Lung (tissue), 12 donors: ENCODE measurements around the gene TYRP1. TPM values are rescaled to one million over a fixed set of nuclear protein-coding genes. Genes with fewer than 3 reads are reported as not detected.
"Not testable (repeated sequence)": the region's sequence is repeated elsewhere in the genome, so short reads cannot be mapped to it uniquely, and the experiment has no call there.

Experiments
- ATAC-seq: fragments of 200-7000 bp; cut with Tn5 transposase; one replicate; pipeline ENCODE4 v1.9.1; 2020; ENCODE audit warnings: moderate number of reproducible peaks; ENCODE audit not compliant: insufficient read depth, low FRiP score
- DNase-seq, 3 donors: peaks; one replicate each; pipeline ENCODE4 v3.0.0-alpha.2; 2013 to 2017
- H3K27ac ChIP-seq, 2 donors: one replicate each; pipeline ENCODE4 v1.5.1; 2013; ENCODE audit warnings: mild to moderate bottlenecking in 2 of 2, moderate library complexity in 2 of 2, control low read depth in 1 of 2, inconsistent platforms in 1 of 2, low read depth in 1 of 2, low read length in 1 of 2
- H3K27me3 ChIP-seq, 3 donors: one replicate each; pipeline ENCODE4 v1.5.1; 2013; ENCODE audit warnings: low read length in 2 of 3; ENCODE audit not compliant: control insufficient read depth in 3 of 3, insufficient read depth in 3 of 3
- H3K36me3 ChIP-seq, 4 donors: one replicate each; pipeline ENCODE4 v1.5.1; 2013; ENCODE audit warnings: low read length in 4 of 4, mild to moderate bottlenecking in 1 of 4, moderate library complexity in 1 of 4; ENCODE audit not compliant: control insufficient read depth in 4 of 4, insufficient read depth in 4 of 4
- H3K4me1 ChIP-seq, 5 donors: one replicate each; pipeline ENCODE4 v1.5.1; 2013; ENCODE audit warnings: low read length in 5 of 5, mild to moderate bottlenecking in 2 of 5, moderate library complexity in 1 of 5; ENCODE audit not compliant: control insufficient read depth in 5 of 5, insufficient read depth in 5 of 5
- H3K4me3 ChIP-seq: one replicate; pipeline ENCODE4 v1.5.1; 2013; ENCODE audit warnings: mild to moderate bottlenecking, control low read depth, moderate library complexity
- H3K9ac ChIP-seq, 2 donors: one replicate each; pipeline ENCODE4 v1.5.1; 2013; ENCODE audit warnings: low read length in 2 of 2, control low read depth in 1 of 2; ENCODE audit not compliant: insufficient read depth in 1 of 2
- H3K9me3 ChIP-seq, 4 donors: one replicate each; pipeline ENCODE4 v1.5.1; 2013; ENCODE audit warnings: low read length in 3 of 4, mild to moderate bottlenecking in 1 of 4, moderate library complexity in 1 of 4; ENCODE audit not compliant: control insufficient read depth in 4 of 4, insufficient read depth in 3 of 4
- WGBS, 2 donors: extraction: QIAGEN DNeasy Blood & Tissue Kit; methylation state at CpG; one replicate each; pipeline ENCODE4 v1.1.7; 2013; 5-methylcytosine and 5-hydroxymethylcytosine counted together
- polyA plus RNA-seq, 2 donors: library from polyadenylated mRNA; stranded (reverse); fragments of 200-250 nt; gene quantifications; one replicate each; pipeline ENCODE4 v1.2.1, GENCODE V29; 2013
- total RNA-seq, 2 donors: library from RNA; depleted of rRNA in 1 of 2; stranded (reverse); fragments of >200 nt in 1 of 2; gene quantifications; one replicate each; pipeline ENCODE4 v1.2.1, GENCODE V29; 2014 to 2021
- TF ChIP-seq, protein P1 (sequence below): IDR thresholded peaks from 2 replicates; pipeline ENCODE4 v1.5.1; 2012; ENCODE audit warnings: mild to moderate bottlenecking; ENCODE audit errors: control extremely low read depth, extremely low read depth
- donor health status: control.
- donor health status: control.
- donor health status: Bipolar disorder and iron deficiency.
- donor health status: healthy.
- donor health status: DM: yes; HTN: yes; CAD: no.

Gene TYRP1
- total and polyA plus RNA-seq, 4 donors, result 0.59 to 5.1 (median 1.3) TPM

GRCh38 chr9:12667892-12668291 is 25.3 kb upstream of the TYRP1 start:
- H3K36me3 ChIP-seq, result no peaks in the 10 kb centered on the region
- H3K4me3 ChIP-seq, result no peak overlapping the region
- 93% methylated on average over 3 of the region's 3 CpGs for WGBS, 2 donors
- TF ChIP-seq, protein P1, sequence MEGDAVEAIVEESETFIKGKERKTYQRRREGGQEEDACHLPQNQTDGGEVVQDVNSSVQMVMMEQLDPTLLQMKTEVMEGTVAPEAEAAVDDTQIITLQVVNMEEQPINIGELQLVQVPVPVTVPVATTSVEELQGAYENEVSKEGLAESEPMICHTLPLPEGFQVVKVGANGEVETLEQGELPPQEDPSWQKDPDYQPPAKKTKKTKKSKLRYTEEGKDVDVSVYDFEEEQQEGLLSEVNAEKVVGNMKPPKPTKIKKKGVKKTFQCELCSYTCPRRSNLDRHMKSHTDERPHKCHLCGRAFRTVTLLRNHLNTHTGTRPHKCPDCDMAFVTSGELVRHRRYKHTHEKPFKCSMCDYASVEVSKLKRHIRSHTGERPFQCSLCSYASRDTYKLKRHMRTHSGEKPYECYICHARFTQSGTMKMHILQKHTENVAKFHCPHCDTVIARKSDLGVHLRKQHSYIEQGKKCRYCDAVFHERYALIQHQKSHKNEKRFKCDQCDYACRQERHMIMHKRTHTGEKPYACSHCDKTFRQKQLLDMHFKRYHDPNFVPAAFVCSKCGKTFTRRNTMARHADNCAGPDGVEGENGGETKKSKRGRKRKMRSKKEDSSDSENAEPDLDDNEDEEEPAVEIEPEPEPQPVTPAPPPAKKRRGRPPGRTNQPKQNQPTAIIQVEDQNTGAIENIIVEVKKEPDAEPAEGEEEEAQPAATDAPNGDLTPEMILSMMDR, result no peak
- no peaks in the 10 kb centered on the region for H3K27me3 ChIP-seq
- no peaks in the 10 kb centered on the region for H3K4me1 ChIP-seq
- no peak overlapping the region for H3K9ac ChIP-seq
- ATAC-seq (no peak), DNase-seq (no peak)
- H3K9me3 ChIP-seq, result no peaks in the 10 kb centered on the region
- no peak overlapping the region for H3K27ac ChIP-seq

GRCh38 chr9:12670006-12670405 is 23.2 kb upstream of the TYRP1 start:
- no peaks in the 10 kb centered on the region for H3K4me1 ChIP-seq
- H3K9me3 ChIP-seq, result no peaks in the 10 kb centered on the region
- H3K9ac ChIP-seq, result no peak overlapping the region
- no peak for ATAC-seq
- no peaks in the 10 kb centered on the region for H3K36me3 ChIP-seq
- TF ChIP-seq, protein P1, result no peak
- H3K27ac ChIP-seq, result no peak overlapping the region
- WGBS, 2 donors, result 79 to 86% methylated on average over 2 of the region's 2 CpGs
- DNase-seq, result no peak
- H3K27me3 ChIP-seq, result no peaks in the 10 kb centered on the region
- no peak overlapping the region for H3K4me3 ChIP-seq

DNA sequence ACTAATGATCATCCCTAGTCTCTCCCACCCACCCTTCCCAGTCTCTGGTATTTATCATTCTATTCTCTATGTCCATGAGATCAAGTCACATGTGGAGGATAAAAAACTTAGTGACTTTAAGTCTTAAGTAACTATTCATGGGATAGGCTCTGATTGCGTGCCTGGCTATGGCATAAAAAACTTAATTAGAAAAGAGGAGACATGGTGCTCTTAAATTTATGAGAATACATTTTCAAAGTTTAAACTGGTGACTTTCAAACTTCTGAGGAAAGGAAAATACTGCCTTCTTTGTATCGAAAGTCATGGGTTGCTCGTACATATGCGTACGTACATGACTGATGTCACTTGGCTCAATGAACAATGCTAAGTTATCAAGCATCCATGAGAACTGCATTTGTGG is 18.2 kb upstream of the TYRP1 start:
- H3K4me1 ChIP-seq, result peaks cover 0 to 3% (median 0%) of the 10 kb centered on the region in 5 donors
- no peak overlapping the region for H3K27ac ChIP-seq
- no peaks in the 10 kb centered on the region for H3K9me3 ChIP-seq
- H3K4me3 ChIP-seq, result no peak overlapping the region
- no peak overlapping the region for H3K9ac ChIP-seq
- TF ChIP-seq, protein P1, result no peak
- no peaks in the 10 kb centered on the region for H3K36me3 ChIP-seq
- DNase-seq (no peak), ATAC-seq (no peak)
- no peaks in the 10 kb centered on the region for H3K27me3 ChIP-seq
- 78 to 87% methylated on average over 5 of the region's 5 CpGs for WGBS, 2 donors

DNA sequence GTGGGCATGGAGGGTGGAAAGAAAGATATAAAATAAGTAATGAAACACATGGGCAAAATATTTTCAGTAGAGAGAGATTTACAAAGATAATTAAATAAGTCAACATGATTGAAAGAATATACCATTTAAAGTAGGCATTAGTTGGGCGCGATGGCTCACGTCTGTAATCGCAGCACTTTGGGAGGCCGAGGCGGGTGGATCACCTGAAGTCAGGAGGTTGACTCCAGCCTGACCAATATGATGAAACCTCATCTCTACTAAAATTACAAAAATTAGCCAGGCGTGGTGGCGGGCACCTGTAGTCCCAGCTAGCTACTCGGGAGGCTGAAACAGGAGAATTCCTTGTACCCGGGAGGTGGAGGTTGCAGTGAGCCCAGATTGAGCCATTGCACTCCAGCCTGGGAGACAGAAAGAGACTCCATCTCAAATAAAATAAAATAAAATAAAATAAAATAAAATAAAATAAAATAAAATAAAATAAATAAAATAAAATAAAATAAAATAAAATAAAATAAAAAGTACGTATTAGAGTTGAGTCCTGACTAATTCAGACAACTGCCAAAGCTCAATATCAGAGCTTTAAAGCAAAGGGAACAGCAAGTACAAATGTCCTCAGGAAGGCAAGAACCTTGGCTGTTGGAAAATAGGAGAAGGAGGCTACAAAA is 15.6 kb upstream of the TYRP1 start:
- 96 to 99% methylated on average over 11 of the region's 11 CpGs for WGBS, 2 donors
- not testable (repeated sequence) for H3K27ac ChIP-seq, H3K9ac ChIP-seq, H3K36me3 ChIP-seq, H3K4me1 ChIP-seq, ATAC-seq, H3K4me3 ChIP-seq, H3K27me3 ChIP-seq, DNase-seq, H3K9me3 ChIP-seq
